K562 (cell line): ENCODE data around the gene MAZ. TPM values are rescaled to one million over a fixed set of nuclear protein-coding genes. Genes with fewer than 3 reads are reported as not detected.

Source experiments
- ATF7 ChIP-seq: fragments of 450-650 bp; IDR thresholded peaks from 2 replicates; pipeline ENCODE4 v1.7.1; 2014; ENCODE audit warnings: mild to moderate bottlenecking, moderate library complexity
- CBX3 ChIP-seq, 2 experiments: IDR thresholded peaks; 1 replicate in 1 of 2; 2 replicates in 1 of 2; pipeline ENCODE4 v1.6.1; 2012; ENCODE audit warnings: inconsistent platforms in 2 of 2, low read length in 2 of 2, borderline replicate concordance in 1 of 2, control low read depth in 1 of 2
- DEAF1 ChIP-seq: fragments of 450-650 bp; formaldehyde crosslinking; IDR thresholded peaks from 2 replicates; pipeline ENCODE4 v1.4.0; 2020; ENCODE audit warnings: mild to moderate bottlenecking, moderate library complexity
- EP300 ChIP-seq: IDR thresholded peaks from 2 replicates; pipeline ENCODE4 v1.6.1; 2012; ENCODE audit warnings: low read length, improper control_type of control experiment
- GABPA ChIP-seq: fragments of 200-800 bp; sonication (Bioruptor generic); conservative IDR thresholded peaks from 2 replicates; pipeline ENCODE4 v1.6.1; 2016; ENCODE audit warnings: low read depth, missing genetic modification characterization, missing compliant biosample characterization
- MAFK ChIP-seq: IDR thresholded peaks from 2 replicates; pipeline ENCODE4 v1.6.1; 2011; ENCODE audit warnings: low read length, improper control_type of control experiment
- NEUROD1 ChIP-seq: fragments of 150-350 bp; IDR thresholded peaks from 2 replicates; pipeline ENCODE4 v1.6.1; 2014; ENCODE audit warnings: borderline replicate concordance, low read length, low read depth; ENCODE audit not compliant: partially characterized antibody
- RBM25 ChIP-seq: fragments of 200-400 bp; formaldehyde crosslinking; IDR thresholded peaks from 2 replicates; pipeline ENCODE4 v1.6.1; 2018; ENCODE audit warnings: low read length, low read depth, moderate library complexity; ENCODE audit not compliant: severe bottlenecking
- SAFB ChIP-seq: fragments of 200-400 bp; formaldehyde crosslinking; IDR thresholded peaks from 2 replicates; pipeline ENCODE4 v1.6.1; 2017; ENCODE audit warnings: low read depth, low read length, borderline replicate concordance
- SOX6 ChIP-seq: fragments of 450-650 bp; IDR thresholded peaks from 2 replicates; pipeline ENCODE4 v1.6.1; 2014; ENCODE audit warnings: mild to moderate bottlenecking
- ZKSCAN8 ChIP-seq: fragments of 200-800 bp; sonication (Bioruptor generic); IDR thresholded peaks from 2 replicates; pipeline ENCODE4 v1.6.1; 2016; ENCODE audit warnings: missing genetic modification characterization, missing compliant biosample characterization
- ZNF41 ChIP-seq: fragments of 250-450 bp; sonication (Bioruptor Pico); conservative IDR thresholded peaks from 2 replicates; pipeline ENCODE4 v1.4.0; 2020; ENCODE audit warnings: mild to moderate bottlenecking
- polyA plus RNA-seq, 8 experiments: library from polyadenylated mRNA; depleted of rRNA in 4 of 8; stranded (reverse) in 5 of 8; unstranded in 3 of 8; fragments of >200 nt; fragmentation: Nextera tagmentation in 2 of 8; fragmentation: Illumina TruSeq in 1 of 8; extraction: Ambion mirVana in 2 of 8; extraction: Trizol in 1 of 8; gene quantifications; 2 replicates each; pipeline versions ENCODE4 v1.2.1 to v1.2.3, GENCODE V29; 2011 to 2014; ENCODE audit warnings: inconsistent platforms in 1 of 8, missing spikeins in 1 of 8
- total RNA-seq, 7 experiments: library from RNA; depleted of rRNA in 6 of 7; stranded (reverse); fragments of >200 nt in 6 of 7; fragmentation: Illumina TruSeq in 2 of 7; extraction: Trizol in 2 of 7; gene quantifications; 2 replicates each; pipeline versions ENCODE4 v1.2.1 to v1.2.3, GENCODE V29; 2011 to 2021; ENCODE audit warnings: low replicate concordance in 1 of 7
- TF ChIP-seq, protein P1 (sequence below), 2 experiments: fragments of 450-650 bp; IDR thresholded peaks; 2 replicates each; pipeline ENCODE4 v1.6.1; 2016; ENCODE audit warnings: mild to moderate bottlenecking in 2 of 2, borderline replicate concordance in 1 of 2, low read depth in 1 of 2, moderate library complexity in 1 of 2
- TF ChIP-seq, protein P2 (sequence below): conservative IDR thresholded peaks from 2 replicates; pipeline ENCODE4 v1.6.1; 2011; ENCODE audit warnings: low read depth, mild to moderate bottlenecking, low read length; ENCODE audit not compliant: control insufficient read depth

The MAZ gene
- total and polyA plus RNA-seq, 9 of the 15 experiments (the other 6 are each of a cell fraction or from before 2014, with no cell fraction given) = 45.4 to 532 (median 250) TPM

GRCh38 chr16:29790183-29790948, 16.0 kb upstream of the MAZ start, which contains the start of gene KIF22 (continued):
- TF ChIP-seq, protein P1, sequence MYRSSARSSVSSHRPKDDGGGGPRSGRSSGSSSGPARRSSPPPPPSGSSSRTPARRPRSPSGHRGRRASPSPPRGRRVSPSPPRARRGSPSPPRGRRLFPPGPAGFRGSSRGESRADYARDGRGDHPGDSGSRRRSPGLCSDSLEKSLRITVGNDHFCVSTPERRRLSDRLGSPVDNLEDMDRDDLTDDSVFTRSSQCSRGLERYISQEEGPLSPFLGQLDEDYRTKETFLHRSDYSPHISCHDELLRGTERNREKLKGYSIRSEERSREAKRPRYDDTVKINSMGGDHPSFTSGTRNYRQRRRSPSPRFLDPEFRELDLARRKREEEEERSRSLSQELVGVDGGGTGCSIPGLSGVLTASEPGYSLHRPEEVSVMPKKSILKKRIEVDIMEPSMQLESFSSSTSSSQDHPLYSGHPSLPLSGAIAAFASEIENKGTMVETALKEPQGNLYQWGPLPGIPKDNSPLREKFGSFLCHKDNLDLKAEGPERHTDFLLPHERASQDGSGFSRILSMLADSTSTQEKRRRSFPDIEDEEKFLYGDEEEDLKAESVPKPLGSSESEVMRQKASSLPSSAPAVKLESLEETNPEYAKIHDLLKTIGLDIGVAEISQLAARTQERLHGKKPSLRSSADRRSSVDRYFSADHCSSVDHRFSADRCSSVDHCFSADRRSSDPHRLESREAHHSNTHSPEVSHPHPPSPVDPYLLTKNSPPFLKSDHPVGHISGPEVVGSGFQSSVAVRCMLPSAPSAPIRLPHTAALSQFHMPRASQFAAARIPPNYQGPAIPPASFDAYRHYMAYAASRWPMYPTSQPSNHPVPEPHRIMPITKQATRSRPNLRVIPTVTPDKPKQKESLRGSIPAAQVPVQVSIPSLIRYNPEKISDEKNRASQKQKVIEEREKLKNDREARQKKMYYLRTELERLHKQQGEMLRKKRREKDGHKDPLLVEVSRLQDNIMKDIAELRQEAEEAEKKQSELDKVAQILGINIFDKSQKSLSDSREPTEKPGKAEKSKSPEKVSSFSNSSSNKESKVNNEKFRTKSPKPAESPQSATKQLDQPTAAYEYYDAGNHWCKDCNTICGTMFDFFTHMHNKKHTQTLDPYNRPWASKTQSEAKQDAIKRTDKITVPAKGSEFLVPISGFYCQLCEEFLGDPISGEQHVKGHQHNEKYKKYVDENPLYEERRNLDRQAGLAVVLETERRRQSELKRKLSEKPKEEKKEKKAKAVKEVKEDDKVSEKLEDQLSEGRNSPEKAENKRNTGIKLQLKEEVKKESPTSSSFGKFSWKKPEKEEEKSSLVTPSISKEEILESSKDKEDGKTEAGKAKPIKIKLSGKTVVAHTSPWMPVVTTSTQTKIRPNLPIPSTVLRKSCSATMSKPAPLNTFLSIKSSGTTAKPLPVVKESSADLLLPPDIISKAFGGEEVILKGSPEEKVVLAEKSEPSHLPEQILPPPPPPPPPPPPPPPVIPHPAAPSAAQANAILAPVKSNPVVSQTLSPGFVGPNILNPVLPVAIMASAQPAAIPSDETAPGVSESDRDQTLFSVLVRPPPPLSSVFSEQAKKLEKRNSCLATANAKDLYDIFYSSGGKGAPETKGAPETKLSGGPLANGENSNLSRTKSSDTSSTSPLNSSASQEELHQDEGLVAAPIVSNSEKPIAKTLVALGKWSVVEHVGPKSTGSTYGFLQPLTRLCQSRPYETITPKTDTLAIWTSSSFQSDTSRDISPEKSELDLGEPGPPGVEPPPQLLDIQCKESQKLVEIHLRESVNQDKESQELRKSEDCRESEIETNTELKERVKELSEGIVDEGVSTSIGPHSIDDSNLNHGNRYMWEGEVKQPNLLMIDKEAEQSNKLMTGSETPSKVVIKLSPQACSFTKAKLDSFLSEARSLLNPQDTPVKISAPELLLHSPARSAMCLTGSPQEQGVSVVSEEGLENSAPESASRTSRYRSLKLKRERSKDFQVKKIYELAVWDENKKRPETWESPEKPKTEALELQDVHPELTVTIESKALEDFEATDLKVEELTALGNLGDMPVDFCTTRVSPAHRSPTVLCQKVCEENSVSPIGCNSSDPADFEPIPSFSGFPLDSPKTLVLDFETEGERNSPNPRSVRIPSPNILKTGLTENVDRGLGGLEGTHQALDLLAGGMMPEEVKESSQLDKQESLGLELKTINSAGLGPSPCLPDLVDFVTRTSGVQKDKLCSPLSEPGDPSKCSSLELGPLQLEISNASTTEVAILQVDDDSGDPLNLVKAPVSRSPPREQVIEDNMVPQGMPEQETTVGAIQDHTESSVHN (IDR thresholded peaks at IDR 0.05; ENCODE audit: borderline replicate concordance in 1 of 2, low read depth in 1 of 2) = no peak
- TF ChIP-seq NEUROD1 (peak; percentile 42), ZKSCAN8 (CRISPR knock-in tag) (no peak), EP300 (peak; percentile 65), DEAF1 (peak; percentile 41), CBX3 (IDR thresholded peaks at IDR 0.05; ENCODE audit: borderline replicate concordance in 1 of 2, low read length in 2 of 2) (peak in 1 of 2 experiments; percentile 33; a peak in 1 of 3 replicates), ATF7 (peak; percentile 85), MAFK (no peak), RBM25 (peak; percentile 73), SAFB (peak; percentile 87), ZNF41 (CRISPR knock-in tag) (peak; percentile 61; the same call in 1 of the 2 replicates), GABPA (peak; percentile 98), SOX6 (peak; percentile 53; the same call in 1 of the 2 replicates)
- TF ChIP-seq, protein P2, sequence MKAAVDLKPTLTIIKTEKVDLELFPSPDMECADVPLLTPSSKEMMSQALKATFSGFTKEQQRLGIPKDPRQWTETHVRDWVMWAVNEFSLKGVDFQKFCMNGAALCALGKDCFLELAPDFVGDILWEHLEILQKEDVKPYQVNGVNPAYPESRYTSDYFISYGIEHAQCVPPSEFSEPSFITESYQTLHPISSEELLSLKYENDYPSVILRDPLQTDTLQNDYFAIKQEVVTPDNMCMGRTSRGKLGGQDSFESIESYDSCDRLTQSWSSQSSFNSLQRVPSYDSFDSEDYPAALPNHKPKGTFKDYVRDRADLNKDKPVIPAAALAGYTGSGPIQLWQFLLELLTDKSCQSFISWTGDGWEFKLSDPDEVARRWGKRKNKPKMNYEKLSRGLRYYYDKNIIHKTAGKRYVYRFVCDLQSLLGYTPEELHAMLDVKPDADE = peak; percentile 77
